C4-2B (cell line): ENCODE data around the gene ARFGAP1.

Experiments used
- H3K27ac ChIP-seq: fragments of 450-650 bp; 2 replicates; pipeline ENCODE4 v1.5.1; 2017
- ZFX ChIP-seq: fragments of 450-650 bp; IDR thresholded peaks from 2 replicates; pipeline ENCODE4 v1.6.1; 2017
- TF ChIP-seq, protein P1 (sequence below): fragments of 450-650 bp; conservative IDR thresholded peaks from 2 replicates; pipeline ENCODE4 v1.5.1; 2017; ENCODE audit warnings: mild to moderate bottlenecking

Gene ARFGAP1

DNA sequence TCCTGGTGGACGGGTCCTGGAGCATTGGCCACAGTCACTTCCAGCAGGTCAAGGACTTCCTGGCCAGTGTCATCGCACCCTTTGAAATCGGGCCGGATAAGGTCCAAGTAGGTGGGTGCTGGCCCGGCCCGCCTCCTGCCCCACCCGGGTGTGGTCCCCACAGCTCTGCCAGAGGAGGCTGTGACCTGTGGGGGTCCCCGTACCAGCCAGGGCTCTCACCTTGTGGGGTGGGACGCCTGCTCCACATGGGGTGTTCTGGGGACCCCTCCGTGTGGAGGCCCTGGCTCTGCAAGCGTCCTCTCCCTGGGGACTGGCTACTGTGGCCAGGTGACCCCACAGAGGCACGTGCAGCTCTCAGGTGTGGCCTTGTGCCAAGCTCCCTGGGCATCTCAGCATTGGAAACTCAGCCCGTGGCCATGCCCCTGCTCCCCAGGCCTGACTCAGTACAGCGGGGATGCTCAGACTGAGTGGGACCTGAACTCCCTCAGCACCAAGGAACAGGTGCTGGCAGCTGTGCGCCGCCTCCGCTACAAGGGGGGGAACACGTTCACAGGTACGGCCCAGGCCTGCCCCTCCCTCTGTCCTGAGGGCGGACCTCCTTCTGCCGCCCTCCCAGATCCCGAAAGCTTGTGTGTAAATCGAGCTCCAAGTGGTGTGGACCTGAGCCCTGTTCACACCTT, 35.1 kb downstream of the ARFGAP1 start:
- no peak for TF ChIP-seq ZFX
- TF ChIP-seq, protein P1, sequence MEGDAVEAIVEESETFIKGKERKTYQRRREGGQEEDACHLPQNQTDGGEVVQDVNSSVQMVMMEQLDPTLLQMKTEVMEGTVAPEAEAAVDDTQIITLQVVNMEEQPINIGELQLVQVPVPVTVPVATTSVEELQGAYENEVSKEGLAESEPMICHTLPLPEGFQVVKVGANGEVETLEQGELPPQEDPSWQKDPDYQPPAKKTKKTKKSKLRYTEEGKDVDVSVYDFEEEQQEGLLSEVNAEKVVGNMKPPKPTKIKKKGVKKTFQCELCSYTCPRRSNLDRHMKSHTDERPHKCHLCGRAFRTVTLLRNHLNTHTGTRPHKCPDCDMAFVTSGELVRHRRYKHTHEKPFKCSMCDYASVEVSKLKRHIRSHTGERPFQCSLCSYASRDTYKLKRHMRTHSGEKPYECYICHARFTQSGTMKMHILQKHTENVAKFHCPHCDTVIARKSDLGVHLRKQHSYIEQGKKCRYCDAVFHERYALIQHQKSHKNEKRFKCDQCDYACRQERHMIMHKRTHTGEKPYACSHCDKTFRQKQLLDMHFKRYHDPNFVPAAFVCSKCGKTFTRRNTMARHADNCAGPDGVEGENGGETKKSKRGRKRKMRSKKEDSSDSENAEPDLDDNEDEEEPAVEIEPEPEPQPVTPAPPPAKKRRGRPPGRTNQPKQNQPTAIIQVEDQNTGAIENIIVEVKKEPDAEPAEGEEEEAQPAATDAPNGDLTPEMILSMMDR = no peak
- no peak overlapping the region for H3K27ac ChIP-seq

DNA sequence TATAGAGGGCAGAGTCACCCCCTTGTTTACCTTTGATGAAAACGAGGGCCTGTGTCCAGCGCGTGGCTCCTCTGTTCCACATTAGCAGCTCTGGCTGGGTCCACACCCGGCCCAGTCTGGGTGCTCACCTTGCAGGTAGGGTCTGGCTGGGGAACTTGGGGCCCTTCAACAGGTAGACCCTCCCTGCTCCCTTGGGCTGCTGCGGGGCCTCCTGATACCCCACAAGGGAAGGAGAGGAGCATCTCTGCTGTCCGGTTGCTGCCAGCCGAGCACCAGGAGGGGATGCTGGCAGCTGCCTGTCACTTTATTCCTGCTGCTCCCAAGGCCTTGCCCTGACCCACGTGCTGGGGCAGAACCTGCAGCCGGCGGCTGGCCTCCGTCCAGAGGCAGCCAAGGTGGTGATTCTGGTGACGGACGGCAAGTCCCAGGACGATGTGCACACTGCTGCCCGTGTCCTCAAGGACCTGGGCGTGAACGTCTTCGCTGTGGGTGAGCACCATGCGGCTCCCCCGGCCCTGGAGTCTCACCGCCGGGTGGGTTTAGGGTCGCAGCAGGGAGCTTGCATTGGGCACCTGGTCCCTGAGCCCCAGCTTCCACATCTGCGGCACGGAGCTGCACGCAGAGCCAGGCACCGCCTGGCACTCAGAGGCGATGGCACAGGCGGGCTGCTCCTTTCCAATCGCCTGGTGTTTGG, 35.8 kb downstream of the ARFGAP1 start:
- TF ChIP-seq, protein P1 = no peak
- no peak overlapping the region for H3K27ac ChIP-seq

DNA sequence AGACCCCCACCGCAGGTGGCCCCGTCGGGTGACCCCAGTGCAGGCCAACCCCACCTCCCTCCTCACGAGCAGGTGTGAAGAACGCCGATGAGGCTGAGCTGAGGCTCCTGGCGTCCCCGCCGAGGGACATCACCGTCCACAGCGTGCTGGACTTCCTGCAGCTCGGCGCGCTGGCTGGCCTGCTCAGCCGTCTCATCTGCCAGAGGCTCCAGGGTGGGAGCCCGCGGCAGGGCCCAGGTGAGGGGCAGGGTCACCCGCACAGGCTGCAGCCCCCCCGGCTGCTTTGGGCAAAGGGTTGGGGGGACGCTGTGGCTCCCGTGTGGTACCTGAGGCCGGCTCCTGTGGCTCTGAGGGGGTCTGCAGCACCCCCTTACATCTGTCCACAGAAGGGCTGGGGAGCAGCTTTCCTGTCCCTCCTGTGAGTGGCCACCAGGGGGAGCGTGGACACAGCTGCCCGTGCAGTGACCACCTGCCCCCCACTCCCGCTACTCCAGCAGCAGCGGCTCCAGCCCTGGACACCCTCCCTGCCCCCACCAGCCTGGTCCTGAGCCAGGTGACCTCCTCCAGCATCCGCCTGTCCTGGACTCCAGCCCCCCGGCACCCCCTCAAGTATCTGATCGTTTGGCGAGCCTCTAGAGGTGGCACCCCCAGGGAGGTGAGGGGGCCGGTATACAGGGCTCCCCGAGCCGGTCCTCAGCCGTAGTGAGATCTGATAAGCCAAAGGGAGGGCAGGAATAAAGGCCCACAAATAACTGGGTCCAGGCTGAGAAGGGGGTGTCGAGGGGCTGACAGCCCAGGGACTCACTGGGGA, 36.9 kb downstream of the ARFGAP1 start:
- H3K27ac ChIP-seq = no peak overlapping the region
- no peak for TF ChIP-seq ZFX
- TF ChIP-seq, protein P1 = peak; percentile 91

DNA sequence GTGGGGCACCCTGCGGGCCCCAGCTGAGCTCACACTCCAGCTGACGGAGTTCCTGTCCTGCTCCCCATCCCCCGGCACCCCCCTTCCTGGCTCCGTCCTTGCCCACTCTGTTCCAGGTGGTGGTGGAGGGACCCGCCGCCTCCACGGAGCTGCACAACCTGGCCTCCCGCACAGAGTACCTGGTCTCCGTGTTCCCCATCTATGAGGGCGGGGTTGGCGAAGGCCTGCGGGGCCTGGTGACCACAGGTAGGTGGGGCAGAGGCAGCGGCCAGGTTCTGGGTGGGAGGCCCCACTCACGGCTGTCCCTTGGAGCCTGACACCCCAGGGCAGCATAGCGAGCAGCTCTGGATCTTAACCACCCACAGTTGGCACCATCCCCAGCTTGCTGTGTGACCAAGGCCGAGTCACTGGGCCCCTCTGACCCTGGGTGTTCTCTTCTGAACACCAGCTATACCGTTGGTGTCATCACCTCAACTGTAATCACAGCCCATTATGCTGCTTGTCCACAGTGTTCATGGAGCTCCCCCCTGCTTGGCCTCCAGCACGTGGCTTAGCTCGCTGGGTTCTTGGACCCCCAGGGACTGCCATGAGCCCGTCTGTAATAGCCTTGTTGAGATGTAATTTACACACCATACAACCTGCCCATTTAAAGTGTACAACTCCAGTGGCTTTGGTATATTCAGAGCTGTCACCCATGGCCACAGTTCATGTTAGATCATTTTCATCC, 37.8 kb downstream of the ARFGAP1 start:
- no peak overlapping the region for H3K27ac ChIP-seq
- no peak for TF ChIP-seq ZFX
- TF ChIP-seq, protein P1 = no peak

DNA sequence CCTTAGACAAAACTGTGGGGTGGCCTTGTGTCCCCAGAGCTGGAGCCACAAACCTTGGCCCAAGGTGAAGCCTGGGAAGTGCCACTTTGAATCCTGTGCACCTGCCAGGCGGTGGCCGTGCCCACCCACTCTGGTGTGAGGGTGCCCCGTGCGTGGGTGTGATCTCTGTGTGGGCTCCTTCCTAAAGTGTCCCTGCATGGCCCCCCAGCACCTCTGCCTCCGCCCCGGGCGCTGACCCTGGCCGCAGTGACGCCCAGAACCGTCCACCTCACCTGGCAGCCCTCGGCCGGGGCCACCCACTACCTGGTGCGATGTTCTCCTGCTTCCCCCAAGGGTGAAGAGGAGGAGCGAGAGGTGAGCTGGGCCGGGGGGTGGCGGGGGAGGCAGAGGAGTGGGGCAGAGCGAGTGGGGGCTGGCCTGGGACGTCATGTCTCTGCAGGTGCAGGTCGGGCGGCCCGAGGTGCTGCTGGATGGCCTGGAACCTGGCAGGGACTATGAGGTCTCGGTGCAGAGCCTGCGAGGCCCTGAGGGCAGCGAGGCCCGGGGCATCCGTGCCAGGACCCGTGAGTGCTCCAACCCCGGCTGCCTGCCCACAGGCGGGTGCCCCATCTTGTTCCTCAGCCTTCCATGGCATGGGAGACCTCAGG, 38.7 kb downstream of the ARFGAP1 start:
- TF ChIP-seq, protein P1 = no peak
- no peak for TF ChIP-seq ZFX

DNA sequence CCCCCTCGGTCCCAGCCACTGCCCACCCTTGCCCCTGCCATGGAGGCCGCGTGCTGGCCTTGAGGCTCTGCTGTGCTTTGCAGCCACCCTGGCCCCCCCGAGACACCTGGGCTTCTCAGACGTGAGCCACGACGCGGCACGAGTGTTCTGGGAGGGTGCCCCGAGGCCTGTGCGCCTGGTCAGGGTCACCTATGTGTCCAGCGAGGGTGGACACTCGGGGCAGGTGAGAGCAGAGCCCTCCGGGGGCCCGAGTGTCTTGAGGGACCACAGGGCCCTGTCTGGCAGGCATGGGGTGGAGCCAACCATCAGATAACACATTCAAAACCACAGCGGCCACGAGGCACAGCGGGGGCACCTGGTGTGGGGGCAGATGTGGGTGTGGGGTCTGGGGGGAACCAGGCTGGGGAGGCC, 39.2 kb downstream of the ARFGAP1 start:
- no peak overlapping the region for H3K27ac ChIP-seq
- TF ChIP-seq, protein P1 = no peak
- TF ChIP-seq ZFX = no peak

More for the DNA sequence above, 38.7 kb downstream of the ARFGAP1 start:
- no peak overlapping the region for H3K27ac ChIP-seq
